Smooth muscle cell (in vitro differentiated cells): Measurements from ENCODE around the gene TMEM272. TPM values are rescaled to one million over a fixed set of nuclear protein-coding genes. Genes with fewer than 3 reads are reported as not detected.

Experiments used
- DNase-seq: peaks from one replicate; lab custom pipeline; 2025; ENCODE audit not compliant: unreplicated experiment; lab: John Stamatoyannopoulos, UW
- H2AFZ ChIP-seq: fragments of 200-600 bp; sonication (generic); 2 replicates; pipeline ENCODE4 v1.6.0; 2016; ENCODE audit warnings: antibody characterized with exemption, low read depth, mild to moderate bottlenecking
- H3F3A ChIP-seq: fragments of 200-600 bp; sonication (generic); 2 replicates; pipeline ENCODE4 v1.6.0; 2017; ENCODE audit warnings: antibody characterized with exemption, low read depth
- H3K27ac ChIP-seq: fragments of 200-600 bp; sonication (generic); 2 replicates; pipeline ENCODE4 v1.5.1; 2016; ENCODE audit warnings: low read depth, mild to moderate bottlenecking
- H3K27me3 ChIP-seq: fragments of 200-600 bp; sonication (generic); 2 replicates; pipeline ENCODE4 v1.6.1; 2016; ENCODE audit warnings: low read depth, mild to moderate bottlenecking
- H3K36me3 ChIP-seq: fragments of 200-600 bp; sonication (generic); 2 replicates; pipeline ENCODE4 v1.5.1; 2016; ENCODE audit warnings: low read depth
- H3K4me1 ChIP-seq: fragments of 200-600 bp; sonication (generic); 2 replicates; pipeline ENCODE4 v1.5.1; 2016; ENCODE audit warnings: low read depth
- H3K4me2 ChIP-seq: fragments of 200-600 bp; sonication (generic); 2 replicates; pipeline ENCODE4 v1.6.0; 2016; ENCODE audit warnings: mild to moderate bottlenecking
- H3K4me3 ChIP-seq: fragments of 200-600 bp; sonication (generic); 2 replicates; pipeline ENCODE4 v1.5.1; 2016; ENCODE audit warnings: mild to moderate bottlenecking
- H3K79me2 ChIP-seq: fragments of 200-600 bp; sonication (generic); 2 replicates; pipeline ENCODE4 v1.6.0; 2016; ENCODE audit warnings: low read depth, mild to moderate bottlenecking
- H3K9ac ChIP-seq: fragments of 200-600 bp; sonication (generic); 2 replicates; pipeline ENCODE4 v1.6.0; 2016; ENCODE audit warnings: low read depth
- H3K9me3 ChIP-seq: fragments of 200-600 bp; sonication (generic); replicated peaks from 2 replicates; pipeline ENCODE4 v1.5.1; 2016; ENCODE audit warnings: low read depth
- H4K20me1 ChIP-seq: fragments of 200-600 bp; sonication (generic); 2 replicates; pipeline ENCODE4 v1.6.0; 2016; ENCODE audit warnings: low read depth
- WGBS: methylation state at CpG from one replicate; pipeline ENCODE4 v1.1.7; 2016; ENCODE audit warnings: low lambda C conversion rate; 5-methylcytosine and 5-hydroxymethylcytosine counted together
- polyA plus RNA-seq: library from polyadenylated mRNA; unstranded; fragments of >200 nt; fragmentation: Nextera tagmentation; extraction: Ambion mirVana; gene quantifications from 2 replicates; pipeline ENCODE4 v1.2.1, GENCODE V29; 2016
- total RNA-seq: library from RNA; depleted of rRNA; stranded (reverse); fragments of >200 nt; gene quantifications from 2 replicates; pipeline ENCODE4 v1.2.3, GENCODE V29; 2014
- TF ChIP-seq, protein P1 (sequence below): fragments of 200-600 bp; sonication (generic); IDR thresholded peaks from 2 replicates; pipeline ENCODE4 v1.5.1; 2017; ENCODE audit warnings: borderline replicate concordance, mild to moderate bottlenecking, antibody characterized with exemption; ENCODE audit not compliant: insufficient read depth, poor library complexity, severe bottlenecking

TMEM272 gene
- total and polyA plus RNA-seq, 2 experiments from 2014 or later: 0.18 to 0.26 TPM

DNA sequence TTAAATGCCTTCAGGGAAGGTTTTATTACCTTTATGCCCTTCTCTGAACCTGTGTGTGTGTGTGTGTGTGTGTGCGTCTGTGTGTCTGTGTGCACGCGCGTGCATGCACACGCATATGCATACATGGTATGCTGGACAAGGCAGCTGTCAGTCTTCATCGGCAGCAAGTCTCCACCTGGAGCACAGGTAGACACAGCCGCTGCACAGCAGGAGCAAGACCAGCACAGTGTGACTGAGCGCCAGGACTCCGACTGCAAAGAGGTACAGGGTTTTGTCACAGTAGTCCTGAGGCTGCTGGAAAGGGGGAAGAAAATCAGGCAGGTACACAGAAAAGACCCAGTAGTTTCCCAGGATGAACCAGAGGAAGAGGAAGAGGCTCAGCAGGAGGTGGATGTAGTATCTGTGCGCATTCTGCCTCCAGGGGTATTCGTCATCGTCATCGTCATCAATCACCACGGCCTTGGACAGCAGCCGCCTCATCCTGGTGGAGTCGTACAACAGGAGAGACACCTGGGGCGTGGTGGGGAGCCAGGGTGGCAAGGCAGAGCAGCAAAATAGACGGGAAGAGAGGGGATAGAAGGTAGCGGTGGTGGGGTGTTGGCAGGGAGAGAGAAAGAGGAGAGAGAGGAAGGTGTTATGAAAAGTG is 28.2 kb downstream of the TMEM272 start:
- Histone ChIP-seq H2AFZ (no peak overlapping the region), H3F3A (no peaks in the 10 kb centered on the region), H3K79me2 (no peaks in the 10 kb centered on the region), H3K4me2 (no peak overlapping the region), H3K27ac (no peak overlapping the region), H3K36me3 (no peaks in the 10 kb centered on the region), H3K9me3 (no peaks in the 10 kb centered on the region), H3K27me3 (no peaks in the 10 kb centered on the region), H3K9ac (no peak overlapping the region), H3K4me1 (no peaks in the 10 kb centered on the region), H3K4me3 (no peak overlapping the region), H4K20me1 (no peaks in the 10 kb centered on the region)
- TF ChIP-seq, protein P1, sequence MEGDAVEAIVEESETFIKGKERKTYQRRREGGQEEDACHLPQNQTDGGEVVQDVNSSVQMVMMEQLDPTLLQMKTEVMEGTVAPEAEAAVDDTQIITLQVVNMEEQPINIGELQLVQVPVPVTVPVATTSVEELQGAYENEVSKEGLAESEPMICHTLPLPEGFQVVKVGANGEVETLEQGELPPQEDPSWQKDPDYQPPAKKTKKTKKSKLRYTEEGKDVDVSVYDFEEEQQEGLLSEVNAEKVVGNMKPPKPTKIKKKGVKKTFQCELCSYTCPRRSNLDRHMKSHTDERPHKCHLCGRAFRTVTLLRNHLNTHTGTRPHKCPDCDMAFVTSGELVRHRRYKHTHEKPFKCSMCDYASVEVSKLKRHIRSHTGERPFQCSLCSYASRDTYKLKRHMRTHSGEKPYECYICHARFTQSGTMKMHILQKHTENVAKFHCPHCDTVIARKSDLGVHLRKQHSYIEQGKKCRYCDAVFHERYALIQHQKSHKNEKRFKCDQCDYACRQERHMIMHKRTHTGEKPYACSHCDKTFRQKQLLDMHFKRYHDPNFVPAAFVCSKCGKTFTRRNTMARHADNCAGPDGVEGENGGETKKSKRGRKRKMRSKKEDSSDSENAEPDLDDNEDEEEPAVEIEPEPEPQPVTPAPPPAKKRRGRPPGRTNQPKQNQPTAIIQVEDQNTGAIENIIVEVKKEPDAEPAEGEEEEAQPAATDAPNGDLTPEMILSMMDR: no peak
- DNase-seq: no peak
- 70% methylated on average over 19 of the region's 19 CpGs for WGBS

DNA sequence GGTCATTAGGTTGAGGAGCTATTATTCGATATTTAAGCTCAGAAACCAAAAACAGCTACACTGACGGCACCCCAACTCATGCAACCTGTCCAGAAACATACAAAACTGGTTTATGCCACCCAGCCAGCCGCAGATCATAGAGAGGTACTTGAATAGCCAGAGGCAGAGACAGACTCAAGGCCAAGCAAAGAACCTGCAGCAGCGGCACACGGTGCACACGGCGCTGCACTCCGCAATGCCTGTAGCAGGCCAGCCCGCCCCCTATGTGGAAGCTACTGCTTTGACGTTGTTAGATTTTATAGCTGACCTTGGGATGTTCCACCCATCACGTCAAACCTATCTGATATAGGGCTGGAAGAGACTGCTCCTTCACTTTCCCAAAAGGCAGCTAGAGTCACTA is 29.1 kb downstream of the TMEM272 start:
- Histone ChIP-seq H3K27me3 (no peaks in the 10 kb centered on the region), H3K36me3 (no peaks in the 10 kb centered on the region), H3K4me1 (no peaks in the 10 kb centered on the region), H3K4me3 (no peak overlapping the region), H4K20me1 (no peaks in the 10 kb centered on the region), H3K27ac (no peak overlapping the region), H2AFZ (no peak overlapping the region), H3F3A (no peaks in the 10 kb centered on the region), H3K9me3 (no peaks in the 10 kb centered on the region), H3K79me2 (no peaks in the 10 kb centered on the region), H3K9ac (no peak overlapping the region), H3K4me2 (peak overlapping the region; percentile 67)
- WGBS: 83% methylated on average over 11 of the region's 11 CpGs
- no peak for DNase-seq
- TF ChIP-seq, protein P1: no peak

DNA sequence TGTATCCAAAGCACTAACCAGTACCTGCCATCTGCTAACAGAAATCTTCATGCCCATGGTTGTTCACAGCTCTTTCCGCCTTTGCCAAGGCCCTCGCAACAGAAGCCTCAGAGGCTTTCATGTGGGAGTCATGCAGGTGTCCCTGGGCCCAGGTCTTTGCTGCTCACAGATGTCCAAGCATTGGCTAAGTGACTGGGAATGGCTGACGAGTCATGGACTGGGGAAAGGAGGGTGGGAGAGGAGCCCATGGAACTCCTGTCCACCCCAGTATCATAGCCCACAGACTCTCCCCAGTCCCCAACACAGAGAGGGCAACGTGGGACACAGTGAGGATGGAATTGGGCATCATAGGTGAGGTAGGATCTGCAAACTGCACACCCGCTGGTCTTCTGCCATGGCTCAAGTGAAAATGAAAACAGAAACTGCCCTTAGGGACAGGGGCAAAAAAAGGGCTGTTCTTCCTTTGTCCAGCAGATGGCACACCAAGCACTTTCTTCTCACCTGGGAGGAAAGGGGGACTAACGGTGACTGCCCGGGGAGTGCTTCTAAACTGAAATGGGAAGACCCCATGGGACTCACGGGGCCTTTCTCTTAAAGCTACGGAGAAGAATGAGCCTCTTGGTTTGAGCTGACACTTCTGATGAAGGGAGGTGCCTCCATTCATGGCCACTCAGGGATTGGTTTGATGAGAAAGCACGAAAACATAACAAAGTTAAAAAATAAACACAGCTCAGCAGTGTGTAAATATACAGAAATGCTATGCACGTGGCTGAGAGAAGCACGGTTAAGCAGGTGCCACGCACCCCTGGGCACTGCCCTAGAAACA is 29.9 kb downstream of the TMEM272 start:
- Histone ChIP-seq H3K27ac (no peak overlapping the region), H4K20me1 (no peaks in the 10 kb centered on the region), H3K4me2 (peak overlapping the region; percentile 67), H3K27me3 (no peaks in the 10 kb centered on the region), H2AFZ (no peak overlapping the region), H3K4me1 (no peaks in the 10 kb centered on the region), H3K79me2 (no peaks in the 10 kb centered on the region), H3K4me3 (peak overlapping the region; percentile 21), H3F3A (no peaks in the 10 kb centered on the region), H3K9ac (no peak overlapping the region), H3K36me3 (no peaks in the 10 kb centered on the region), H3K9me3 (no peaks in the 10 kb centered on the region)
- TF ChIP-seq, protein P1: peak; percentile 81
- WGBS: 35% methylated on average over 13 of the region's 13 CpGs
- peak; percentile 3 for DNase-seq
